ENCODE data around the gene KDM4C. TPM values are rescaled to one million over a fixed set of nuclear protein-coding genes. Genes with fewer than 3 reads are reported as not detected.

The KDM4C gene
- total RNA-seq, 1 experiment from 2014 or later: 16.8 TPM

GRCh38 chr9:6926436-6926835 is 168.7 kb downstream of the KDM4C start (continued):
- no peak for TF ChIP-seq ZBTB33 (IDR thresholded peaks at IDR 0.05; ENCODE audit: extremely low read depth, insufficient replicate concordance, low read length)
- TF ChIP-seq SP1 (IDR thresholded peaks at IDR 0.05; ENCODE audit: low read depth): no peak
- no peak for TF ChIP-seq POLR2A (IDR thresholded peaks at IDR 0.05; ENCODE audit: borderline replicate concordance, extremely low read depth, insufficient read depth, insufficient read length)

- DNase-seq (ENCODE audit: low read depth, low spot score) (no peak), ATAC-seq (no peak)
- Histone ChIP-seq H3K36me3 (ENCODE audit: control insufficient read depth in 1 of 2, insufficient read depth in 2 of 2, low read length in 2 of 2) (no peaks in the 10 kb centered on the region), H3K4me2 (ENCODE audit: low read length) (no peak overlapping the region), H2AFZ (ENCODE audit: low read depth, low read length, poor library complexity, severe bottlenecking) (no peak overlapping the region), H3K27me3 (ENCODE audit: insufficient read depth, low read length) (no peaks in the 10 kb centered on the region), H3K9me2 (ENCODE audit: insufficient read depth) (no peaks in the 10 kb centered on the region), H4K20me1 (ENCODE audit: insufficient read depth) (no peaks in the 10 kb centered on the region), H3K27ac (ENCODE audit: low read depth, low read length) (no peak overlapping the region), H3K79me2 (ENCODE audit: insufficient read depth, low read length) (no peaks in the 10 kb centered on the region), H3K9me3 (ENCODE audit: control insufficient read depth in 1 of 2, insufficient read depth in 1 of 2, low read depth in 1 of 2, low read length in 2 of 2) (no peaks in the 10 kb centered on the region), H3K4me3 (replicated peaks in 1 of 2; ENCODE audit: low read depth in 1 of 2, low read length in 2 of 2) (no peak overlapping the region), H3K4me1 (ENCODE audit: control insufficient read depth in 1 of 2, insufficient read depth in 2 of 2, low read length in 2 of 2) (peaks cover 16 to 22% of the 10 kb centered on the region in 2 experiments), H3K9ac (ENCODE audit: low read length) (no peak overlapping the region)
- ChIA-PET POLR2A (no interaction called here), CTCF (no interaction called here), RAD21 (ENCODE audit: low non-redundant PET in 1 of 2, low total read pairs in 2 of 2, uncharacterized antibody in 2 of 2, unreplicated experiment in 2 of 2) (no interaction called here)
- BruUV-seq (replicated peaks): no TSS peak
- intact Hi-C loops (cut with micrococcal nuclease): no loop called here
- TF ChIP-seq CEBPB (IDR thresholded peaks at IDR 0.05; ENCODE audit: low read depth) (no peak), POLR2AphosphoS5 (IDR thresholded peaks at IDR 0.05; ENCODE audit: low read depth, low read length) (no peak), ELF1 (IDR thresholded peaks at IDR 0.05; ENCODE audit: borderline replicate concordance, low read depth) (no peak), JUND (IDR thresholded peaks at IDR 0.05) (no peak), CTCF (IDR thresholded peaks at IDR 0.05 in 2 of 3, conservative IDR thresholded peaks at IDR 0.05 in 1 of 3; ENCODE audit: borderline replicate concordance in 1 of 3, insufficient read depth in 1 of 3, low read depth in 2 of 3, low read length in 2 of 3) (no peak), ATF3 (IDR thresholded peaks at IDR 0.05) (no peak), SIN3A (IDR thresholded peaks at IDR 0.05; ENCODE audit: low read depth) (no peak), REST (IDR thresholded peaks at IDR 0.05; ENCODE audit: low read depth) (no peak), RAD21 (IDR thresholded peaks at IDR 0.05; ENCODE audit: low read depth) (no peak), POLR2A (IDR thresholded peaks at IDR 0.05; ENCODE audit: borderline replicate concordance, extremely low read depth, insufficient read depth, insufficient read length) (no peak), EZH2 (IDR thresholded peaks at IDR 0.05) (no peak), EGR1 (IDR thresholded peaks at IDR 0.05; ENCODE audit: low read depth) (no peak), MAX (IDR thresholded peaks at IDR 0.05) (no peak), ZFX (IDR thresholded peaks at IDR 0.05) (no peak), ZNF274 (IDR thresholded peaks at IDR 0.05; ENCODE audit: low read depth, low read length) (no peak), FOSL1 (IDR thresholded peaks at IDR 0.05; ENCODE audit: low read depth) (no peak)
These were observed 170.1 kb downstream of the KDM4C start for GRCh38 chr9:6927838-6928237.
